Measurements from ENCODE around the gene IMMP2L. TPM values are rescaled to one million over a fixed set of nuclear protein-coding genes. Genes with fewer than 3 reads are reported as not detected.

The IMMP2L gene
- total RNA-seq, 2 donors from 2014 or later, result 10.5 to 17.4 TPM

GRCh38 chr7:110626414-110626813 lies 935.9 kb downstream of the IMMP2L start:
- TF ChIP-seq POLR2A (IDR thresholded peaks at IDR 0.05), result no peak
- TF ChIP-seq, protein P1, sequence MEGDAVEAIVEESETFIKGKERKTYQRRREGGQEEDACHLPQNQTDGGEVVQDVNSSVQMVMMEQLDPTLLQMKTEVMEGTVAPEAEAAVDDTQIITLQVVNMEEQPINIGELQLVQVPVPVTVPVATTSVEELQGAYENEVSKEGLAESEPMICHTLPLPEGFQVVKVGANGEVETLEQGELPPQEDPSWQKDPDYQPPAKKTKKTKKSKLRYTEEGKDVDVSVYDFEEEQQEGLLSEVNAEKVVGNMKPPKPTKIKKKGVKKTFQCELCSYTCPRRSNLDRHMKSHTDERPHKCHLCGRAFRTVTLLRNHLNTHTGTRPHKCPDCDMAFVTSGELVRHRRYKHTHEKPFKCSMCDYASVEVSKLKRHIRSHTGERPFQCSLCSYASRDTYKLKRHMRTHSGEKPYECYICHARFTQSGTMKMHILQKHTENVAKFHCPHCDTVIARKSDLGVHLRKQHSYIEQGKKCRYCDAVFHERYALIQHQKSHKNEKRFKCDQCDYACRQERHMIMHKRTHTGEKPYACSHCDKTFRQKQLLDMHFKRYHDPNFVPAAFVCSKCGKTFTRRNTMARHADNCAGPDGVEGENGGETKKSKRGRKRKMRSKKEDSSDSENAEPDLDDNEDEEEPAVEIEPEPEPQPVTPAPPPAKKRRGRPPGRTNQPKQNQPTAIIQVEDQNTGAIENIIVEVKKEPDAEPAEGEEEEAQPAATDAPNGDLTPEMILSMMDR (IDR thresholded peaks at IDR 0.05), result no peak
- no peaks in the 10 kb centered on the region for H3K9me3 ChIP-seq
- no peaks in the 10 kb centered on the region for H3K27me3 ChIP-seq
- no peaks in the 10 kb centered on the region for H3K4me1 ChIP-seq
- 69 to 75% methylated on average over 2 of the region's 2 CpGs for WGBS, 2 donors
- intact Hi-C loops (cut with DNase I), result no loop called here
- no peak overlapping the region for H3K27ac ChIP-seq
- ATAC-seq, result no peak
- no peak overlapping the region for H3K4me3 ChIP-seq
- no peak for DNase-seq
- H3K36me3 ChIP-seq (replicated peaks in 1 of 2; ENCODE audit: insufficient read depth in 1 of 2, low read depth in 2 of 2), result no peaks in the 10 kb centered on the region

GRCh38 chr7:110625294-110625693 lies 937.0 kb downstream of the IMMP2L start:
- 84 to 87% methylated on average over 3 of the region's 3 CpGs for WGBS, 2 donors
- Histone ChIP-seq H3K4me1 (no peaks in the 10 kb centered on the region), H3K36me3 (replicated peaks in 1 of 2; ENCODE audit: insufficient read depth in 1 of 2, low read depth in 2 of 2) (no peaks in the 10 kb centered on the region), H3K9me3 (no peaks in the 10 kb centered on the region), H3K27me3 (no peaks in the 10 kb centered on the region), H3K4me3 (no peak overlapping the region), H3K27ac (no peak overlapping the region)
- DNase-seq (no peak), ATAC-seq (no peak)
- intact Hi-C loops (cut with DNase I), result no loop called here
- TF ChIP-seq POLR2A (IDR thresholded peaks at IDR 0.05), result no peak
- TF ChIP-seq, protein P1 (IDR thresholded peaks at IDR 0.05), result no peak

DNA sequence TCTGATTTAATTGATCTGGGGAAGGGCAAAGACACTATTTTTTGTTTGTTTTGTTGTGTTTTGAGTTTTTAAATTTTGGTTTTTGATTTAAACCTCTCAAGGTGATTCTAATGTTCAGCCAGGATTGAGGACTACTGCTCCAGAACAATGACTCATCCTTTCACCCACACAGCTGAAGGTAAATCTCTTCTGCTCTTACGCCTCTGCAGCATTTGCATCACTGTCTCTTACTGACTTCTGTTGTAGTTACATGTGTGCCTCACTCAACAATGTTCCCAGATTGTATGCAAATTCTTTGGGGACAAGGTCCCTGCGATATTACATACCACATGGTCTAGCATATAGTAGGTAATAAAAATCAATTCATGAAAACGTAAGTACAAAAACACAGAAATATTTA lies 938.9 kb downstream of the IMMP2L start:
- Histone ChIP-seq H3K36me3 (replicated peaks in 1 of 2; ENCODE audit: insufficient read depth in 1 of 2, low read depth in 2 of 2) (no peaks in the 10 kb centered on the region), H3K4me3 (no peak overlapping the region), H3K4me1 (no peaks in the 10 kb centered on the region), H3K27ac (no peak overlapping the region), H3K27me3 (no peaks in the 10 kb centered on the region), H3K9me3 (no peaks in the 10 kb centered on the region)
- ATAC-seq, result no peak
- 89 to 94% methylated on average over 3 of the region's 3 CpGs for WGBS, 2 donors
- no peak for DNase-seq
- intact Hi-C loops (cut with DNase I), result no loop called here
- TF ChIP-seq POLR2A (IDR thresholded peaks at IDR 0.05), result no peak
- TF ChIP-seq, protein P1 (IDR thresholded peaks at IDR 0.05), result no peak

- ATAC-seq, result peak; percentile 56
- Histone ChIP-seq H3K27me3 (no peaks in the 10 kb centered on the region), H3K4me1 (no peaks in the 10 kb centered on the region), H3K9me3 (no peaks in the 10 kb centered on the region), H3K4me3 (no peak overlapping the region), H3K27ac (no peak overlapping the region), H3K36me3 (replicated peaks in 1 of 2; ENCODE audit: insufficient read depth in 1 of 2, low read depth in 2 of 2) (no peaks in the 10 kb centered on the region)
- WGBS, 2 donors, result 44 to 51% methylated on average over 2 of the region's 2 CpGs
- TF ChIP-seq, protein P1 (IDR thresholded peaks at IDR 0.05), result no peak
- TF ChIP-seq POLR2A (IDR thresholded peaks at IDR 0.05), result no peak
- DNase-seq, result peak; percentile 21 to 56 (median 38)
- intact Hi-C loops (cut with DNase I), result no loop called here
Measured at GRCh38 chr7:110621289-110621688, 941.0 kb downstream of the IMMP2L start.

DNA sequence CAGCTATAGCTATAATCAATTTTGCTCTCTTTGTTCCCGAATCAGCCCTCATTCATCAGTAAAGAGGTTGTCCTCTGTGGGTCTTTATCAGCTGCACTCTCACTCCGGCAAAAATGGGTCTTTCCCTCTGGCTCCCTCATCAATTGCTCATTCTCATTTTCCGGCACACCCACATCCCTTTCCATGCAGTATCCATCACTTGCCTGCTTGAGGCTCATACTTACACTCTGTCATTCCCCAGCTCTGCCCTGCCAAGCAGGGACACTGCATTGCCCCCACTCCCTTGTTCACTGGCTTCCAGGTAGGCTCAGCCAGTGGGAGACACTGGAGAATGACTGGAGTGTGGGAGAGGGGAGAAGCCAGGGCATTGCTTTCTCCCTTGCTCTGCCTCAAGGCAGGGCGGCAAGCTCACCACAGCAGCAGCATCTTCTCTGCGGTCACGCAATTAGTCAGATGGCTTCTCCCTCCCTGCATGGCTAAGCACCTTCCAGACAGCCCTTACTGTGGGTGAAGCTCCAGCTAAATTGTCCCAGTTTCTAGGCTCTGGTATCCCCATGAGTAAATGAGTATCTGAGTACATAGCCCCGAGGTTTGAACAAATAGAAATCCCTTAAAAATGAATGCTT lies 942.1 kb downstream of the IMMP2L start:
- DNase-seq, result no peak
- H3K36me3 ChIP-seq (replicated peaks in 1 of 2; ENCODE audit: insufficient read depth in 1 of 2, low read depth in 2 of 2), result no peaks in the 10 kb centered on the region
- TF ChIP-seq, protein P1 (IDR thresholded peaks at IDR 0.05), result no peak
- no peak for TF ChIP-seq POLR2A (IDR thresholded peaks at IDR 0.05)
- H3K27me3 ChIP-seq, result no peaks in the 10 kb centered on the region
- no peak overlapping the region for H3K27ac ChIP-seq
- intact Hi-C loops (cut with DNase I), result no loop called here
- no peak overlapping the region for H3K4me3 ChIP-seq
- no peak for ATAC-seq
- 83 to 87% methylated on average over 7 of the region's 7 CpGs for WGBS, 2 donors
- H3K4me1 ChIP-seq, result no peaks in the 10 kb centered on the region
- H3K9me3 ChIP-seq, result no peaks in the 10 kb centered on the region

Measured in body of pancreas (tissue), 4 donors.